ENCODE measurements around the gene CDH12. TPM values are rescaled to one million over a fixed set of nuclear protein-coding genes. Genes with fewer than 3 reads are reported as not detected.

CDH12 gene
- total and polyA plus RNA-seq, 4 donors: 0.02 to 0.33 (median 0.17) TPM; not detected in 1

- Histone ChIP-seq H3K4me3 (ENCODE audit: low read depth in 1 of 3, low read length in 3 of 3) (no peak overlapping the region), H3K36me3 (ENCODE audit: control insufficient read depth in 4 of 4, insufficient read depth in 3 of 4, low read depth in 1 of 4, low read length in 3 of 4) (no peaks in the 10 kb centered on the region), H3K27me3 (ENCODE audit: control insufficient read depth in 4 of 4, insufficient read depth in 4 of 4, low read length in 3 of 4) (no peaks in the 10 kb centered on the region), H3K4me1 (ENCODE audit: control insufficient read depth in 4 of 4, insufficient read depth in 4 of 4, low read length in 3 of 4) (no peaks in the 10 kb centered on the region), H3K9ac (ENCODE audit: low read depth in 1 of 2, low read length in 2 of 2) (no peak overlapping the region), H3K27ac (ENCODE audit: low read depth in 1 of 2, low read length in 2 of 2) (no peak overlapping the region), H3K9me3 (ENCODE audit: control insufficient read depth in 4 of 4, low read length in 3 of 4) (no peaks in the 10 kb centered on the region)
- TF ChIP-seq SP1 (IDR thresholded peaks at IDR 0.05) (no peak), ATF3 (IDR thresholded peaks at IDR 0.05) (no peak), JUND (IDR thresholded peaks at IDR 0.05) (no peak), HNF4G (IDR thresholded peaks at IDR 0.05) (no peak), FOXA1 (IDR thresholded peaks at IDR 0.05) (no peak), MAX (IDR thresholded peaks at IDR 0.05) (no peak), RXRA (IDR thresholded peaks at IDR 0.05) (no peak), GABPA (IDR thresholded peaks at IDR 0.05 in 1 of 2, conservative IDR thresholded peaks at IDR 0.05 in 1 of 2) (no peak), TAF1 (conservative IDR thresholded peaks at IDR 0.05) (no peak), RAD21 (IDR thresholded peaks at IDR 0.05) (no peak), EGR1 (IDR thresholded peaks at IDR 0.05; ENCODE audit: low read depth in 2 of 2) (no peak), YY1 (IDR thresholded peaks at IDR 0.05) (no peak), REST (IDR thresholded peaks at IDR 0.05) (no peak), ZBTB33 (IDR thresholded peaks at IDR 0.05) (no peak), FOXA2 (IDR thresholded peaks at IDR 0.05) (no peak)
- no peak for DNase-seq (ENCODE audit: low spot score)
Observed at GRCh38 chr5:22488427-22488826, 364.7 kb downstream of the CDH12 start.

GRCh38 chr5:22480305-22480704 lies 372.8 kb downstream of the CDH12 start:
- no peaks in the 10 kb centered on the region for H3K27me3 ChIP-seq (ENCODE audit: control insufficient read depth in 4 of 4, insufficient read depth in 4 of 4, low read length in 3 of 4)
- H3K9ac ChIP-seq (ENCODE audit: low read depth in 1 of 2, low read length in 2 of 2): no peak overlapping the region
- no peak overlapping the region for H3K27ac ChIP-seq (ENCODE audit: low read depth in 1 of 2, low read length in 2 of 2)
- TF ChIP-seq ZBTB33 (IDR thresholded peaks at IDR 0.05): no peak
- no peak for TF ChIP-seq FOXA1 (IDR thresholded peaks at IDR 0.05)
- no peak for TF ChIP-seq JUND (IDR thresholded peaks at IDR 0.05)
- no peak for TF ChIP-seq YY1 (IDR thresholded peaks at IDR 0.05)
- no peaks in the 10 kb centered on the region for H3K9me3 ChIP-seq (ENCODE audit: control insufficient read depth in 4 of 4, low read length in 3 of 4)
- 53% methylated on average over 5 of the region's 5 CpGs for WGBS
- no peaks in the 10 kb centered on the region for H3K4me1 ChIP-seq (ENCODE audit: control insufficient read depth in 4 of 4, insufficient read depth in 4 of 4, low read length in 3 of 4)
- DNase-seq (ENCODE audit: low spot score): no peak
- H3K4me3 ChIP-seq (ENCODE audit: low read depth in 1 of 3, low read length in 3 of 3): no peak overlapping the region
- H3K36me3 ChIP-seq (ENCODE audit: control insufficient read depth in 4 of 4, insufficient read depth in 3 of 4, low read depth in 1 of 4, low read length in 3 of 4): no peaks in the 10 kb centered on the region
